HG02610 (cell line): ENCODE measurements around the gene ANKRD53.

ENCODE experiments used
- ATAC-seq: cut with Tn5 transposase; IDR thresholded peaks from one replicate; pipeline ENCODE4 v1.9.1; 2021; ENCODE audit warnings: mild to moderate bottlenecking, moderate library complexity; ENCODE audit not compliant: unreplicated experiment

Gene ANKRD53

GRCh38 chr2:70964596-70965386, 13.6 kb upstream of the ANKRD53 start:
- ATAC-seq: peak; percentile 73

- ATAC-seq: no peak
These were observed 12.9 kb upstream of the ANKRD53 start for GRCh38 chr2:70965506-70965905.

GRCh38 chr2:70966681-70967080, 11.7 kb upstream of the ANKRD53 start:
- ATAC-seq: no peak

GRCh38 chr2:70967189-70967588, 11.2 kb upstream of the ANKRD53 start:
- no peak for ATAC-seq

- no peak for ATAC-seq
These were observed 3.8 kb upstream of the ANKRD53 start for GRCh38 chr2:70974592-70974991.

GRCh38 chr2:70975237-70975636, 3.2 kb upstream of the ANKRD53 start:
- no peak for ATAC-seq

- ATAC-seq: no peak
These were observed 725 bp upstream of the ANKRD53 start for GRCh38 chr2:70977605-70978205.

GRCh38 chr2:70979180-70979488, 704 bp downstream of the ANKRD53 start:
- no peak for ATAC-seq

- no peak for ATAC-seq
These were observed 1.2 kb downstream of the ANKRD53 start for GRCh38 chr2:70979626-70980025.

GRCh38 chr2:70981421-70981820, 3.0 kb downstream of the ANKRD53 start:
- ATAC-seq: no peak

GRCh38 chr2:70981866-70982810, 3.7 kb downstream of the ANKRD53 start:
- no peak for ATAC-seq

- no peak for ATAC-seq
These were observed 4.5 kb downstream of the ANKRD53 start for GRCh38 chr2:70982971-70983370.

- no peak for ATAC-seq
These were observed 5.2 kb downstream of the ANKRD53 start for GRCh38 chr2:70983506-70984227.

GRCh38 chr2:70984228-70984575, 5.8 kb downstream of the ANKRD53 start:
- ATAC-seq: no peak

- peak; percentile 89 for ATAC-seq
These were observed 6.3 kb downstream of the ANKRD53 start for GRCh38 chr2:70984576-70985282.

- no peak for ATAC-seq
These were observed 6.9 kb downstream of the ANKRD53 start for GRCh38 chr2:70985283-70985688.

- no peak for ATAC-seq
These were observed 7.5 kb downstream of the ANKRD53 start for GRCh38 chr2:70985956-70986355.

GRCh38 chr2:70986499-70987189, 8.2 kb downstream of the ANKRD53 start:
- no peak for ATAC-seq

GRCh38 chr2:70987386-70987785, 9.0 kb downstream of the ANKRD53 start:
- ATAC-seq: no peak

- no peak for ATAC-seq
These were observed 9.7 kb downstream of the ANKRD53 start for GRCh38 chr2:70988151-70988550.
